NCI-H345 treated with DMSO at 0.1 percent for 48 hours (cell line): ENCODE data around the gene ZNHIT1.

Source experiments
- DNase-seq: peaks from one replicate; lab custom pipeline; 2025; ENCODE audit not compliant: unreplicated experiment; lab: John Stamatoyannopoulos, UW

Gene ZNHIT1

DNA sequence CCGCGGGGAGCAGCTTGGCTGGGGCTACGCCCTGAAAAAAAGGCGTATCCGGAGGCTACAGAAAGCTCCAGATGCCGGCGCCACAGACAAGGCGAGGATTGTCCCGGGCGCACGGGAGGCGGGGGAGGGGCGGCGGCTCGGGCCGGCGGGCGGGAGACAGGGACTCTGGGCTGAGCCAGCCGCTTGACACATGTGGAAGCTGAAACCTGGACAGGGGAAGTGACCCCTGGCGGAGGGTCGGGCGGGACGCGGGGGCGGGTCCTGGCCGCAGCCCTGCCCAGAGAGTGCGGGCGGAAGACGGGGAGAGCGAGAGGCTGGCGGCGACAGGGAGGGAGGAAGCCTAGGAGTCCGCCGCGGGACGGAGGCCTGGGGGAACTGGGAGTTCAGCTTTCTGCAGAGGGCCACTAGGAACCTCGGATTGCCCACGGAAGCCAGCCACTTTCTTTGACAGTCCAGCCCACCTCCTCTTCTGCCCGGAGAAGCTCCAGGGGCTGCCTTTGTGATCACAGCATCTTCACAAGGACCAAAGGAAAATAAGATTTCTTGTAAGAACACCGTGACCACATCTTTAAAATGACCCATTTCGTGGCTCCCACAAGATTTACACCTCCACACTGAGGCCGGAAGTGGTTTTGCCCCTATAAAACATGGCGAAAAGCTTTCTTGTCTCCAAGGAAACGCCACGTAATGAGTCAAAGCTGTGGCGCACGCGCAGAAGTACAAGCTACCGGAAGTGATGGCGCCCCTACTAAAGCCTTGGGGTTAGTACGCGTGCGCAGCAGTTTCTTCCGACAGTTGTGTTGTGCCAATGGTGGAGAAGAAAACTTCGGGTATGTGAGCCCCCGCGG, at the start of gene ZNHIT1, which contains the start of gene PLOD3:
TSS of gene ZNHIT1 (plus strand) at position 778 of the 848 bp plus-strand sequence. CDS start at position 809, 31 bp downstream.
TSS of gene PLOD3 (minus strand) at position 194 of the 848 bp plus-strand sequence. CDS start 307 bp downstream, outside the sequence.
- peak; percentile 98 for DNase-seq

DNA sequence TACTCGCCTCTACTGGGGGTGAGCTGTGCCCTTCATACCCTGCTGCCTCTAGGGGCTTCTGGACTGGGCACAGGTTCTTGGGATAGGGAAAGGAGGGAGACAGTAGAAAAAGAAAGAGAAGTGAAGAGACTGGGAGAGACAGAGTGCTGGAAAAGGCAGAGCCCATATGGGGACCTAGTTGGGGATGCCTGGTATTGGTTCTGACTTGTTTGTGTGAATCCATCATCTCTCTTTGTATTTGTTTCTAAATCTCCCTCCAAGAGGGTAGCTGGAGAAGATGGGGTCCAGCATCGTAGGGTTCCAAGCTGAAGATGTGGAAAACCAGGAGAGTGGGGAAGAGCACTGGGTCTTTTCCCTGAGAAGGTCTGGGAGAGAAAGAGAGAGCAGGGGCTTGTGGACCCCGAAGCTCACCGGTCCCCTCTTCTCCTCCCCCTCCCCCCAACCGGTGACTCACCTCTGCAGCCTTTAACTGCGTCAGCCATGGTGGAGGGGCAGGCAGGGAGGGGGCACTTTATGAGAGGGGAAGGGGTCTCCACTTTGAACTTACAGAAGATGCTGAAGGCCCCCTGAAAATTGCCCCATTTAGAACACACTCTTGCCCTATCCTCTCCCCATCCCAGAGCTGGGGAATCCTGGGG, 49.4 kb upstream of the ZNHIT1 start:
- no peak for DNase-seq

DNA sequence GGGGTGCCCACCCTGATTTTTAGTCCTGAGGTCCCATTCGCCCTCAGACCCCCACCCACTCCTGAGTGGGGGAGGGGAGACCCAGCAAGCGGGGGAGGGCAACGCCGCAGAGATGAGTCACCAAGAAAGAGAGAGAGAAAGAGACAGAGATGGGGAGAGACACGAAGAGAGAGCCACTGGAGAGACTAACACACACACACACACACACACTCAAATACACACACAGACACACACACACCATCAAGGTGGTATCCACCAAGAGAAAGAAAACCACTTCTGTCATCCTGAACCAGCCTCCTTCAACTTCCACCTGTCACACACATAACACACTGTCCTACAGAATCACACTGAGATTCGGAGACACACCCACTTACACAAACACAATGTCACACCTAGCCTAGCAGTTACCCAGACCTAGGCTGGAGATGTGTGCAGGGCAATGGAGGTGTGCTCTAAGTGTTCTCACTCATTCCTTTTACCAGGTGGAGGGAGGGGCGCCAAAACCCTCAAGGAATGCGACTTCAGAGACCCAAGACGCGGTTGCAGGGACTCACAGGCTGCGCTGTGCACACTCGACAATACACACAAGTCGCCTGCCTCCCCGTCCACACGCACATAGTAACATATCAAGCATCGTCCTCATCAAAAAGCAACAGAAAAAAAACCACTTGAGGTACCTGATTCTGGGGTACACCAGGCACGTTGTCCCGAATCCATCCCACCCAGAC, 48.7 kb upstream of the ZNHIT1 start:
- DNase-seq = no peak

DNA sequence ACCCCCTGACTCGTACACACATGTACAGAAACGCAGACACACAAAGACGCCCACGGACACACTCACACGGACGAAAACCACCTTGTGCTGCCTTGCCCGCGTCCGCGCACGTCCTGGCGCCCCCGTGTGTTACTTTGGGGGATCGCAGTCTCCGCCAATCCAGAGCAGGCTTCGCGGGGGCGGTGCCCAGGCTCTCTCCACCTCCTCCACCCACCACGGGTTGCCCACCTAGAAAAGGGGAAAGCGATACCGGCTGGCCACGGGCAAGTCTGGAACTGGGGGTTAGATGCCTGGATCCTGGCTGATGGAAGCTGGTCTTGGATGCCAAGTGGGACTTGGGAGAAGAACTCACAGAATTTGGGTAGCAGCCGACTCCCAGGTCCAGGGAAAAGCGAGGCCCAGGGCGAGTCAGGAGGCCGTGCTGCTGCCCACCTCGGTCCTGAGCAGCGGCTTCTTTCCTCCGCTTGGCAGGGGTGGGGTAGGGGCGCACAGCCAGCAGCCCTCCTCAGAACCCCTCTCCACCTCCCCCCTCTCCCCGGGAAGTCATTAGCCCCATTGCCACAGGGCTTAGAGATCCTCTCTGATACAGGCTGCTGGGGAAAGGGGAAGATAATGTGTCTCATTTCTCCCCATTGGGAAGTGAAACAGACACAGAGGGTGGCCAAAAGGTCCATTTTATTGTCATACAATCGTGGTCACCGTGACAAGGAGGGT, 48.0 kb upstream of the ZNHIT1 start:
- peak; percentile 18 for DNase-seq

DNA sequence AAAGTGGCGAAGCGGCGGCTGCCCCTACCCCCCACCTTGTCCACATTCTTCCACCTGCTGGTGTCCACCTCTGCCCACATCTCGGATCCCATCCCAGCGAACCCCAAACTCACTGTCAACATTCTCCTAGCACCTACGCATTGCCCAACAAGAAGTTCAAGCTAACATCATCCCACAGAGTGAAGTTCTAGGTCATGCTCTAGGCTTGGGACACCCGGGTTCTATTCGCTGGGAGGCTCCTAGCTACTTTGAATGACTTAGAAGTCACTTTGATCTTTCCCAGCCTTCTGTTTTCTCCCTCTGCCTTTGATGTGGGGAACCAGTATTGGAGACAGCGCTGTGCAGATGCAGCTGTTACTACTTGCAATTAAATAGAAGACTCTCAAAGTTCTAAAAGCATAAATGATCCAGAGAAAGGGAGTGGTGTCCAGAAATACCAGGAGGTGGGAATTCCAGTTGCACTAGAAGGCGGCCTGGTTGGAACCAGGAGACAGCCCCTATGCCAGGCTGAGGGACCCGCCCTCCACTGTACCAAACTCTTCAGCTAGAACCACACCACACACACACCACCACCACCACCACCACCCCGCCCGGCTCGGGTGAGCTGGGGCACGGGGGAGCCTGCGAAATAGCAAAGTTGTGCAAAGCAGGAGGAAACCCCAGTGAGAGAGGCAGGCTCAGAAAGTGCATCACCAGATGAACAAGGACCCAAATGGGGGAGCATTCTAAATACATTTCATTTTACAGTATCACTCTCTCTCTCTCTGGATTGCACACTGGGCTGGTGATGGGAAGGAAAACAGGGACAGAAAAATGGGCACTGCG, 47.1 kb upstream of the ZNHIT1 start:
- no peak for DNase-seq

DNA sequence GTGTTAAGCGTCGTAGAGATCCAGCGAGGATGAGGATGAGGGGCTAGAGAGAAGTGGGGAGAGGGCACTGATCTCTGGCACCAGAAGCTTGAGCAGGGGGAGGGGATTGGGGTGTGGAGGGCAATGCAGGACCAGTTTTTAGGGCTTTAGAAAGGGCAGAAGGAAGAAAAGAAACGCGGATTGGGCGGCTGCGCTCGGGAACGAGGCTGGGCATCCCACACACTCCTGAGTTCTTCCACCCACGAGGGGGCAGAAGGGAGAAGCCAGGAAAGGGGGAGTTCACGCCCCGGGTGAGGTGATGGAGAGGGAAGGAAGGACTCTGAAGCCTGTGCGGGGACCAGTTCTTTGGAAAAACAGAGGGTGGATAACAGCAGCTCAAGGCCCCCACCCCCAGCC, 46.5 kb upstream of the ZNHIT1 start:
- DNase-seq = no peak

DNA sequence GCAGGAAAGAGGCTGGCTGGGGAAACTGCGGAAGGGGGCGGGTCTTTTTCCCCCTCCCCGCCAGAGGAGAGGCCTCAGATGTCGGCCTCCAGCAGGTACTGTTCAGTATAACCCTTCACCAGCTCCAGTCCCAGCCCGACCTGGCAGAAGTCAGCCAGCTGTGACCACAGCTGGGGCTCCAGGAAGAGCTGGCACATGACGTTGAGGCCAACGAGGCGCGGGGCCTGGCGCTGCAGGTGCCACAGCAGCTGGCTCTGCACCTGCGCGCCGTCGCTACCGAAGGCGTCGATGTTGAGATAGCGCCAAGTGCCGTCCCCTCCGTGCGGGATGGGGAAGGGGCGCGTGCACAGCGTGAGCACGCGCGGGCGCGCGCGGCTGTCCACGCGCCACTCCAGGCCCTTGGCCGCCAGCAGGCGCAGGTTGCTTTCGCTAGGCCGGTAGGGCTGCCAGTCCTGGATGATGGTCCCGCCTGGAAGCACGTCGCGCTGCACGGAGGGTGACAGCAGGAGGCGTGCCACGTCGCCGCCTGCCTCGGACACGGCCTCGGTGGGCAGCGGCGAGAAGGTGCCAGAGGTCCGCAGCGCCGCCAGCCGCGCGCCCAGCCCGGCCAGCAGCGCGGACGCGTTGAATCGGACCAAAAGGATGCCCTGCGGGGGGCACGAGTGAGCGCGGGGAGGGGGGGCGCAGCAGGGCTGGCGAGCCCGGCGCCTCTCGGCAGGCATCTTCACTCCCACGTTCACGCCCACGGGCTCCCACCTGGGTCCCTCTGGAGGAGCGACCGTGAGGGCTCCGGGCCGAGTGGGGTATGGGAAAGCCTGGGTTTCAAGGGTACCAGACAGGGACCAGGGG, 45.7 kb upstream of the ZNHIT1 start:
- peak; percentile 61 for DNase-seq

DNA sequence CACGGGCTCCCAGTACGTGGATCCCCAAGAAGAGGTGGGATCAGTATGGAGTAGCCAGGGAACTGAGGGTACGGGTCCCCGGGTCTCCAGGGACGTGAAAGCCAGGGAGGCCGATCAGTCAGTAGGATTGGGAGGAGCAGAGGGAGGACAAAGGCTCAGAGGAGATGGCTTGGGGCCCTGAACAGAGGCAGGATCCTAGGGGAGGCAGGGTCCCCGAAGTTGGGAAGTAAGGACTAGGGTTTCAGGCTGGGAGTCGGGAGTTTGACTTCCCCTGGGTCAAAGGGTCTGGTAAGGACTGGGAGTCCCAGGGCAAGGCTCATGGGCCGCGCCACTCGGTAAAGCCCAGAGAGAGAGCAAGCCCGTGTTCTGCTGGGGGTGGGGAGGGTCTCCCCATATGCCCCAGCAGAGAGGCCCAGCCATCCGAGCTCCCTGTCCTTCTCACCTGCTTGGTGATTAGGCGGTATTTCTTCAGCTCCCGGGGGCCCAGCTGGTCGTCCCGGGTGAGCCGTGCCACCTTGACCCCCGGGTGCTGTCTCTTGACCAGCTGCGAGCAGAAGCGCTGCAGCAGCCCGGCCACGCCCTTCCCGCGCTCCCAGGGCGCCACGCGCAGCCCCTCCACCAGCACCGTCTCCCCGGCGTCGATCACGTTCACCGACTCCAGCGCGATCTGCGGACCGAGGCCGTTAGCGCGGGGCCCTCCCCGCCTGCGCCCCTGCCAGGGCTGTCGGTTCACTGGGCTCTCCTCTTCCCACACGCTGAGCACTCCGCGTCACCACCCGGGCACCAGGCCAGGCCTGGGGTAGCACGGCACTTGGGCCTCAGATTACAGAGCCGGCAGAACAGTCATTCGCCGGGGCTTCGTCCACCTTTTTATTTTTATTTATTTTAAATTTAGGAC, 44.9 kb upstream of the ZNHIT1 start:
- DNase-seq = peak; percentile 52

DNA sequence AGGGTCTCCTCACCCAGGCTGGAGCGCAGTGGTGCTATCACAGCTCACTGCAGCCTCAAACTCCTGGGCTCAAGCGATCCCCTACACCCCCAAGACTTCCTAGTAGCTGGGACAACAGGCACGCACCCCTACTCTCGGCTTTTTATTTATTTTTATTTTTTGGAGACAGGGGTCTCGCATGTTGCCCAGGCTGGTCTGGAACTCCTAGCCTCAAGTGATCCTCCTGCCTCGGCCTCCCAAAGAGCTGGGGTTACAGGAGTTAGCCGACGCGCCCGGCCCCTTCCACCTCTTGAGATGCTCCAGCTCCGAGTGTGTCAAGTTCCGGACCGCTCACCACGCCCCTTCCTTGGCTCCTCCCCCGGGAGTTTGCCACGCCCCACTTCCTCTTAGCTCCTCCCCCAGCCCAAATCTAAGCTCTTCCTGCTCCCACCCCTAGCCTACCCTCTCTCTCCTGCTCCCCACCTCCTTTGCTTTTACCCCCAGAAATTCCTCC, 44.2 kb upstream of the ZNHIT1 start:
- no peak for DNase-seq

DNA sequence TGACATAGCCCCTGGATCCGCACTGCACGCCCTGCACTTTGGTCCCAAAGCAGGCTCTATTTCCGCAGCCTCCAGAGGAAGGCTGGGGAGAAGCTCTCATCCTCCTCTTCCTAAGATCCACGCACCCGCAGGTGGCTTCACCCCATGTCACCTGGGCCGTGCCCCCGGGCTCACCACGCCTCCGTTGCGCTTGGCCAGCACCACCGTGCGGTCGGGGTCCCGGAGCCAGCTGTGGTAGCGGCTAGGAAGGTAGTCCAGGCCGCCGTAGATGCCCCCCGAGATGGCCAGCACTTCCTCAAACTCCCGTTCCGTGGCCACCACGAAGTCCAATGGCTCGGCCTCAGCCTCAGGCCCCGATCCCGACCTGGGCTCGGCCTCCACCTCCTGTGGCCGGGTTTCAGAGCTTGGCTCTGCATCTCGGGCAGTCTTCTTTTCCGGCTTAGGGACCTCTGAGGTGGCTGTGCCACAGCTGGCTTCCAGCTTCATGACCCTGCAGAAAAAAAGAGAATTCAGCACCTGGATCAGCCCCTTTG, 43.6 kb upstream of the ZNHIT1 start:
- no peak for DNase-seq

DNA sequence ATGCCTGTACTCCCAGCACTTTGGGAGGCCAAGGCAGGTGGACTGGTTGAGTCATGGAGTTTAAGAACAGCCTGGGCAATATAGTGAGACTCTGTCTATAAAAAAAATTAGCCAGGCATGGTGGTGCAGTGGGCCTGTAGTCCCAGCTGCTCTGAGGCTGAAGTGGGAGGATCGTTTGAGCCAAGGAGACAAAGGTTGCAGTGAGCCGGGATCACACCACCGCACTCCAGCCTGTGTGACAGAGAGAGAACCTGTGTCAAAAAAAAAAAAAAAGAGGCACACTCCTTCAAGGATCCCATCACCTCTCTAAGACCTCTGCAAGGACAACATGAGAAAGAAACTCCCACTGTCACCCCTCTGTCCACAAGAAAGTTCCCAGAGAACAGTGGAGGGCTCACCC, 42.3 kb upstream of the ZNHIT1 start:
- DNase-seq = no peak

DNA sequence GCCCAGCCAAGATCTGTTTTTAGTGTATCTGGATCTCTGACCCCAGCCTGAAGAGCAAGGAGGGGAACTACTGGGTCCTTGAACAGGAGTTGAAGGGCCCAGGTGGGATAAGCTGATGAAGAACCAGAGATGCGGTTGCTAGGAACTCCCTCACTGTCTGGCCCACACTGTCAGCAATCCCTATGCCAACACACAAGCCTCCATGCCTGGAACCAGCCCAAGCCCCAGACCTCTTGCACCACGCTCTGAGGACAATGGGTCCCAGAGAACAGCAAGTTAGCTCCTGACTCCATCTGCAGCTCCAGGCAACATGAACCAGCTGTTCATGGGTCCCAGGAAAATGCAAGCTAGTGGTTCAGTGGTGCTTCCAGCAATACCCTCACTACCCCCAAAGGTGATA, 40.3 kb upstream of the ZNHIT1 start:
- no peak for DNase-seq

DNA sequence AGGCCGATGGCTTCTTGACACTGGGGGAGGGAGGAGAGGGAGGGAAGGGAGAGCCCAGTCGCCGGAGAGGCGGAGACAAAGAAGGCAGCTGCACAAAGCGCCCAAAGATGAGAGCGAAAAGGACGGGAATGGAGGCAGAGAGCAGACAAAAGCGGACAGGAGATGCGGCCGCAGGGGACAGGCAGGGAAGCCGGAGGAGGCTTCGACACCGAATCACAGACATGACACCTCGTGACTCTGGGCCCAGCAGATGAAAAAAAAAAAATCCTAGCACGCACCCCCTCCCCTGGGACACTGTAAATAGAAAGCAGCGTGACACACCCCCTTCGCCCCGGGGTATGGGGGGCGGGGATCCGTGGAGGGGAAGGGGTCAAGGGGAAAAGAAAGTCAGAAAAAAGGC, 38.8 kb upstream of the ZNHIT1 start:
- no peak for DNase-seq

DNA sequence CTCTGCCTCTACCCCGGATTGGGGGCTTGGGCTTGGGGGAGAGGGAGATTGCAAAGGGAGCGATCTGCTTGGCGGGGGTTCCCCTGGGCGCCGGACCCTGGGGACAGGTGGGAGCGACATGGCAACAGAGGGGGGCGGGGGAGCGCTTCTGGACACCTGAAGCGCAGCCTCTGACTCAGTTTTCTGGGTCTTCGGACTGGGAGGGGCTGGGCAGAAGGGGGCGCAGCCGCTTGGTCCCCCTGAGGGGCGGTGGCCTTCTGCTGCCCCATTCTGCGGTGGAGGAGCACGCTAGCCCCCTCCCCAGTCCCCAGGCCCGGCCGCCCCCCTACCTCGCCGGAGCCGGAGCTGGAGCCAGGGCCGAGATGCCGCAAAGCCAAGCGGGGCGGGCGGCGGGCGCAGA, 38.3 kb upstream of the ZNHIT1 start:
- DNase-seq = no peak

DNA sequence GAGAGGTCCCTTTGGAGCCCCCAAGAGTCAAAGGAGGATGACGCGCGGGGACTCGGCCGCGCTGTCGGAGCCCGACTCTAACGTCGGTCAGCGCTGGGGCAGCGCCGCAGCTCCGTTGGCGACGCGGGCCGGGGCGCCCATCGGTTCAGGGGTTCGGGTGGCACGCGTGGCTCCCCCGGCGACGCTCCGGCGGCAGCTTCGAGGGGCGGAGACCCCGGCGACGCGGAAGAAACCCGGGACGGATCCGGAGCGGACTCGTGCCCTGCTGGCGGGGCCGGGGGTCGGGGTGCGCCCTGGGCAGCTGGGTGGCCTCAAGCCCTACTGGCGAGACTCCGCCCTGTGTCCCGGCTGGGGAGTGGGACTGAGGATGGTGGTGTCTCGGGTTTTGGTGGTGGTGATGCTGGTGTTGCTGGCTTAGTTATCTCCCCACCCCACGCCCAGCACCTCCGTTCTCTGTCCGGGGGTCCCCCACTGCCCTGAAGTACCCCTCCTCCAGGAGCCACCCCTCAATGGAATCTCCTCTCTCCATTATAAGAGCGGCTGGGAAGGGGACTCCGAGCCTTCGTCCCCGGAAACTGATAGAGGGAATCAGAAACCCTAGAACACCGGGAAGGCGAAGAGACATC, 37.7 kb upstream of the ZNHIT1 start, which contains the start of gene NAT16:
TSS of gene NAT16 (minus strand) at position 164 of the 626 bp plus-strand sequence. CDS start 5,486 bp downstream, outside the sequence.
- DNase-seq = no peak

DNA sequence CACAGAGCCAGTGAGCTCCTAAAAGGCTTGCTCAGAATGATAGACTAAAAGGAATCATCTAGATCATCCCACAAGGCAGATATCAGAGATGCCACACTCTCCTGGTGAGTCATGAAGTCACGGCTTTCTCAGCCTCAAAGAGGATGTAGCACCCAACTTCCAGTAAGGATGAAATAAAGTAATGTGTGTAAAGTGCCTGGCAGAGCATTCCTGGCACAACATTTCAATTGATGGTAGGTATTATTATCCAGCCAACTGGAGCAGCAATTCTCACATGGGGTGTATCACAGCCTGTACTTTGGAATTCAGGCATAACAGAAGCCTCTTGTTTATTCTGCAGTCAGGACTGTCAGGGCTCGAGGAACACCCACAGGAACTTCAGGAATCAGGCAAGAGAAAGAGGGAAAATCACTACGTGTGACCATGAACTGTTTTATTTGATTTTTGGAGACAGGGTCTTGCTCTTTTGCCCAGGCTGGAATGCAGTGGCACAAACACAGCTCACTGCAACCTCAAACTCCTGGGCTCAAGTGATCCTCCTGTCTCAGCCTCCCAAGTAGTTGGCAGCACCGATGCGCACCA, 32.6 kb upstream of the ZNHIT1 start:
- no peak for DNase-seq

DNA sequence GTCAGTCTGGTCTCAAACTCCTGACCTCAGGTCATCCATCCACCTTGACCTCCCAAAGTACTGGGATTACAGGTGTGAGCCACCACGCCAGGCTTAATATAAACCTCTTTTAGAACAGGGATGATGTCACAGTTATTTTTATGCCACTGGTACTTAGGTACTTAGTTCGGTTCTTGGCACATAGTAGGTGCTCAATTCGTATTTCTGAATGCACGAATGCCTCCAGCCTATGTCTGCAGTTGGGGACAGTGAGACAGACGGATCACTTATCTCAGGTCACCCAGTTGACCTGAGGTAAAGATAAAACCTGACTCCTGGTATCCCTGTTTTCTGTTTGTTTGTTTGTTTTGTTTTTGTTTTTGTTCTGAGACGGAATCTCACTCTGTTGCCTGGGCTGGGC, 31.8 kb upstream of the ZNHIT1 start:
- no peak for DNase-seq
